ENCODE results near the gene PHKB.

The PHKB gene

GRCh38 chr16:47565454-47565853 lies 104.3 kb downstream of the PHKB start:
- TF ChIP-seq, protein P1, sequence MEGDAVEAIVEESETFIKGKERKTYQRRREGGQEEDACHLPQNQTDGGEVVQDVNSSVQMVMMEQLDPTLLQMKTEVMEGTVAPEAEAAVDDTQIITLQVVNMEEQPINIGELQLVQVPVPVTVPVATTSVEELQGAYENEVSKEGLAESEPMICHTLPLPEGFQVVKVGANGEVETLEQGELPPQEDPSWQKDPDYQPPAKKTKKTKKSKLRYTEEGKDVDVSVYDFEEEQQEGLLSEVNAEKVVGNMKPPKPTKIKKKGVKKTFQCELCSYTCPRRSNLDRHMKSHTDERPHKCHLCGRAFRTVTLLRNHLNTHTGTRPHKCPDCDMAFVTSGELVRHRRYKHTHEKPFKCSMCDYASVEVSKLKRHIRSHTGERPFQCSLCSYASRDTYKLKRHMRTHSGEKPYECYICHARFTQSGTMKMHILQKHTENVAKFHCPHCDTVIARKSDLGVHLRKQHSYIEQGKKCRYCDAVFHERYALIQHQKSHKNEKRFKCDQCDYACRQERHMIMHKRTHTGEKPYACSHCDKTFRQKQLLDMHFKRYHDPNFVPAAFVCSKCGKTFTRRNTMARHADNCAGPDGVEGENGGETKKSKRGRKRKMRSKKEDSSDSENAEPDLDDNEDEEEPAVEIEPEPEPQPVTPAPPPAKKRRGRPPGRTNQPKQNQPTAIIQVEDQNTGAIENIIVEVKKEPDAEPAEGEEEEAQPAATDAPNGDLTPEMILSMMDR (IDR thresholded peaks at IDR 0.05; ENCODE audit: borderline replicate concordance, insufficient read depth, low read depth, low read length) = no peak
- H3K4me3 ChIP-seq (ENCODE audit: low read depth, low read length) = no peak overlapping the region

- TF ChIP-seq, protein P1 (IDR thresholded peaks at IDR 0.05; ENCODE audit: borderline replicate concordance, insufficient read depth, low read depth, low read length) = no peak
- no peak overlapping the region for H3K4me3 ChIP-seq (ENCODE audit: low read depth, low read length)
These were observed 106.2 kb downstream of the PHKB start for GRCh38 chr16:47567321-47567720.

- TF ChIP-seq, protein P1 (IDR thresholded peaks at IDR 0.05; ENCODE audit: borderline replicate concordance, insufficient read depth, low read depth, low read length) = no peak
These were observed 107.2 kb downstream of the PHKB start for GRCh38 chr16:47568351-47568750.

GRCh38 chr16:47571049-47571448 lies 109.9 kb downstream of the PHKB start:
- TF ChIP-seq, protein P1 (IDR thresholded peaks at IDR 0.05; ENCODE audit: borderline replicate concordance, insufficient read depth, low read depth, low read length) = no peak
- H3K4me3 ChIP-seq (ENCODE audit: low read depth, low read length) = no peak overlapping the region

More at GRCh38 chr16:47568351-47568750, 107.2 kb downstream of the PHKB start:
- no peak overlapping the region for H3K4me3 ChIP-seq (ENCODE audit: low read depth, low read length)

DNA sequence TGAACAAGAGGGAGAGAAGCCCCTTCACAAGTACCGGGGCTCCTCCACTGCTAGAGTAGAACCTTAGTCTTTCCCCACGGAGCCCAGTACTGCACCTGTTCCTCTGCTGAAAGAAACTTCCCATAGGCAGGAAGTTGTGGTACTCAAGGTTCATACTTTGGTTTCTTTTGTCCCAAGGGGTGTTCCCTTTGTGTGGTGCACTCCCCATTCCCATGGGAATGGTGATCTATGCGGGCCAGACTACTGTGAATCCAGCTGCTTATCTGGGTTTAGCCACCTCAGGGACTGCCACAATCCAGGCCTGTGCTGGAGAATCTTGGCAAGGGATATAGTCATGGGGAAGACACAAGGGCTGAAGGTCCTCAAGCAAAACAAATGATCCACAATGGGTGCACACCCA lies 110.6 kb downstream of the PHKB start:
- H3K4me3 ChIP-seq (ENCODE audit: low read depth, low read length) = no peak overlapping the region
- TF ChIP-seq, protein P1 (IDR thresholded peaks at IDR 0.05; ENCODE audit: borderline replicate concordance, insufficient read depth, low read depth, low read length) = no peak

- TF ChIP-seq, protein P1 (IDR thresholded peaks at IDR 0.05; ENCODE audit: borderline replicate concordance, insufficient read depth, low read depth, low read length) = no peak
- H3K4me3 ChIP-seq (ENCODE audit: low read depth, low read length) = no peak overlapping the region
These were observed 113.2 kb downstream of the PHKB start for GRCh38 chr16:47574091-47575054.

DNA sequence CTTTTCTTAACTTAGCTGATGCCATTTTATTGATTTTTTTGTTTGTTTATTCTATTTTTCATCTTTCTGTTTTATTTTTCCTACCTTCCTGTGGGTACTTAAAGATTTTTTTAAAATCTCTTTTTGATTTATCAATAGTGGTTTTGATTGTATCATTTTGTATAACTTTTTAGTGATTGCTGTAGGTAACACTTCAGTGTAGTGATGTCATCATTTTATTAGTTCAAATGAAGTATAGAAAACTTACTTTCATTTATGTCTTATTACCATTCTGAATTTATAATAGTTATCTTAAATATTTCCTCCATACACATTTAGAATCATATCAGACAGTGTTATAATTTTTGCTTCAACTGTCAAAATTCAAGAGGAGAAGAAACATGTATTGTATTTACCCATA lies 115.9 kb downstream of the PHKB start:
- TF ChIP-seq, protein P1 (IDR thresholded peaks at IDR 0.05; ENCODE audit: borderline replicate concordance, insufficient read depth, low read depth, low read length) = no peak
- H3K4me3 ChIP-seq (ENCODE audit: low read depth, low read length) = no peak overlapping the region

All from GM12875 (cell line).